GM18505 (cell line): Measurements from ENCODE around the gene MYO1D.
A peak's percentile ranks its signal among the peaks of the same experiment; 100 is the strongest.

ENCODE experiments used
- ATAC-seq: cut with Tn5 transposase; IDR thresholded peaks from one replicate; pipeline ENCODE4 v1.9.1; 2021; ENCODE audit not compliant: unreplicated experiment
- POLR2A ChIP-seq: IDR thresholded peaks from 4 replicates; pipeline ENCODE4 v1.6.1; 2011; ENCODE audit warnings: borderline replicate concordance; ENCODE audit not compliant: insufficient read depth, insufficient read length; ENCODE audit errors: extremely low read depth

The MYO1D gene

DNA sequence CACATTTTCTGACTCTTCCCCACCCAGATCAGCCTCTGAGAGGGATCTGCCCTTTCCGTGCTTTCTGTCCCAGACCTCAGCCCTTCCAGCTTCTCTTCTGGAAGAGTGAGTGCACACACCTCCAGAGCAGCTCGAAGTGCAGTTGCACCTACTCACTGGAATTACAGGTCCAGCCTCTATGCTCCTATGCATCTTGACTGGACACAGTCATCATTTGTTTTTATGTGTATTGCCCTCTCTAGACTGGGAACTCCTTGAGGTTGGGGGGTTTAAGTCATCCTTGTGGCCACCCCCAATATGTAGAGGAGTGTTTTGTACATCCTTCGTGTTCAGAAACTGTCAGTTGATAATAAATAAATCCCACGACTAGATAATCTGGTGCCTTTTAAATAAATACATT lies 308.2 kb downstream of the MYO1D start:
- no peak for ATAC-seq
- no peak for TF ChIP-seq POLR2A

- TF ChIP-seq POLR2A = no peak
- ATAC-seq = no peak
These were observed 309.4 kb downstream of the MYO1D start for GRCh38 chr17:32567511-32567910.

DNA sequence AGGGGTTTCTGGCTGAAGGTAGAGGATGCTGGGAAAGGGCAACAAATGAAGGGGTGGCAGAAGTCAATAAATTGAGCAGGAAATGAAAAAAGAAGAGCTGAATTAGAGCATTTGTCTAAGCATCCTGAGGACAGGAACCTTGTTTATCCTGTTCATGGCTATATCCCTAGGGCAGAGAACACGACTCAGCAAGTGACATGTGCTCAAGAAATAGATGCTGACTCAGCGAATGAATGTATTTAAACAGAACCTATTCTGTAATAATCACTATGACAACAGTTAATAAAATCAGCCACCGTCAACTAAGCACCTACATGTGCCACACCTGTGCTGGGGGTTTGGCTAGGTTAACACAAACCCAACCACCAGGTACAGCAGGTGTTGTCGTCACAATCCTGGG lies 309.8 kb downstream of the MYO1D start:
- no peak for TF ChIP-seq POLR2A
- ATAC-seq = no peak

DNA sequence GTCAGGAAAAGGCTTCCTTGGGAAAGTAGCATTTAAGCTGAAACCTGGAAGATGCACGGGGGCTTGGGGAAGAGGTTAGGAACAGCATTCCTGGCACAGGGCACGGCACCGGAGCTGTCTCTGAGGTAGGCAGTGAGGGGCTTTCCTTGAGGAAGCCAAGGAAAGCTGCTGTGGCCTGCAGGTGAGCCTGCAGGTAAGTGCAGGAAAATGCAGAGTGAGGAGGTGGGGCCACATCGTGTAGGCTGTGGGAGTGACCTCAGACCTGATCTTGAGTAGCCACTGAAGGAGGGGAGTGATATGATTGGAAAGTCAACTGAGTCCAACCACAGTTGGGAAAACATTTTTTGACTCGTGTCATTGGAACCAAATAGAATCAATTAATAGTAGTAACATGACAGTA lies 310.6 kb downstream of the MYO1D start:
- no peak for ATAC-seq
- TF ChIP-seq POLR2A = no peak

GRCh38 chr17:32565401-32565800 lies 311.5 kb downstream of the MYO1D start:
- TF ChIP-seq POLR2A = no peak
- no peak for ATAC-seq

DNA sequence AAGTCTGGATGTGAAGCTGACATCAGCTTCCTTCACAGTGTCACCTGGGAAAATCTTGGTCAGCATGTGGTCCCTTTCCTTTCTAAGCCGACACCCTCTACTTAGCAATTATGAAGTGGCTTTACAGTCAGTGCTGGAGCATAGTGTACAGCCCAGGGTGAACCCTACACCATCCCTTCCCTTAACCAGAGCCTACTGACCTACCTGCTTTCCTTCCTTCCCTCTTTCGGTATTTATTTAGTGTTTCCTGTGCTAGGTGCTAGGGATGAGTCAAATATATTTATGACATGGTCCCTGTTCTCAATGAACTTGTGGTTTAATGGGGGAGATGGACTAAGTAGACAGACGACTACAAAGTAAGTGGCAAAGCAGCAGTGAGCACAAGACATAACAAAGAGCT lies 312.6 kb downstream of the MYO1D start:
- no peak for TF ChIP-seq POLR2A
- ATAC-seq = no peak

DNA sequence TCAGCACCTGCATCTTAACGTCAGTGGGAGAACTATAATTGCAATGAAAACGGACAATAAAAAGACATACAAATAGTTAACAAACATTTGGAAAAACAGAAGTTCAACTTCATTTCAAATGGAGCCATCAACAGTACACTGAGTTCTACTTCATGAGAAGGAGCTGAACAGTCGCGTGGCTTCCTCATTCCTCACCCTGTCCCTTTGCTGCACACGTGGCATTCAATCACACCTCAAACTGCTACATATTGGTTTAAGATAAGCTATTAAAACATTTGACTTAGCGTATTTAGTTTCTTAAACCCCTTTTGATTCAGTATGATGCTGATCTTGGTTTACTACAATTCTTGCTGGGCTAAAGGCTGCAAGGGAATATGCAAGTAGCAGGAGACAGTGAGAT lies 313.3 kb downstream of the MYO1D start:
- TF ChIP-seq POLR2A = no peak
- no peak for ATAC-seq

- no peak for TF ChIP-seq POLR2A
- peak; percentile 70 for ATAC-seq
These were observed 317.8 kb downstream of the MYO1D start for GRCh38 chr17:32558997-32559650.

- ATAC-seq = no peak
- TF ChIP-seq POLR2A = no peak
These were observed 318.5 kb downstream of the MYO1D start for GRCh38 chr17:32558326-32558955.

DNA sequence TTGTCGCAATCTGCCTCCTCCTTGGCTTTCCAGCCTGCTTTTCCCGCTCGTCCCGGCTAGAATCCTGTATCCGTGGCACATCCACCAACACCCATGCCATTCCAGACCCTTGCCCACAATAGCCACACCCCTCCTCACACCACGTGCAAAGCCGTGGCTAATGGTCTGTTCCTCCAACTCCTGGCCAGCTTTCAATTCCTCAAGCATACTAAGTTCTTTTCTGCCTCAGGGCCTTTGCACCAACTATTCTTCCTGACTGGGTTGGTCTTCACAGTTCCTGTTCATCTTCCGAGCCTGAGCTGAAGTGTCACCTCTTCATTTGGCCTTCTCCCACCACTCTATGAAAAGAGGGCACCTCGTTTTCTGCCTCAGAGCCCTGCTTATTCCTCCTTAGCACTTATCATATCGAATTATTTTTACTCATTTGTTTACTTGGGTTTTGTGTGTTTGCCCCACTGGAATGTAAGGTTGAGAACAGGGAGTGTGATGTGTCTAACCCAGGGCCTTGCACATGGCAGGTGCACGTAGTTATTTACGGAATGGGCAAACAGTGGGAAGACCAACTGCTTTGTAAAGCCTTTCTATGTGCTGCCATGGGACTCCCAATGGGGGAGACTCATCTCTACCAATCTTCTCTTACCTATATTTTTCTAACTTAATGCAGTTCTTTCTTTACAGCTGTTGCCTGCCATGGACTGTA lies 321.2 kb downstream of the MYO1D start:
- ATAC-seq = no peak
- no peak for TF ChIP-seq POLR2A

GRCh38 chr17:32553168-32553567 lies 323.8 kb downstream of the MYO1D start:
- ATAC-seq = no peak
- no peak for TF ChIP-seq POLR2A

- no peak for TF ChIP-seq POLR2A
- ATAC-seq = no peak
These were observed 324.6 kb downstream of the MYO1D start for GRCh38 chr17:32552280-32552679.

DNA sequence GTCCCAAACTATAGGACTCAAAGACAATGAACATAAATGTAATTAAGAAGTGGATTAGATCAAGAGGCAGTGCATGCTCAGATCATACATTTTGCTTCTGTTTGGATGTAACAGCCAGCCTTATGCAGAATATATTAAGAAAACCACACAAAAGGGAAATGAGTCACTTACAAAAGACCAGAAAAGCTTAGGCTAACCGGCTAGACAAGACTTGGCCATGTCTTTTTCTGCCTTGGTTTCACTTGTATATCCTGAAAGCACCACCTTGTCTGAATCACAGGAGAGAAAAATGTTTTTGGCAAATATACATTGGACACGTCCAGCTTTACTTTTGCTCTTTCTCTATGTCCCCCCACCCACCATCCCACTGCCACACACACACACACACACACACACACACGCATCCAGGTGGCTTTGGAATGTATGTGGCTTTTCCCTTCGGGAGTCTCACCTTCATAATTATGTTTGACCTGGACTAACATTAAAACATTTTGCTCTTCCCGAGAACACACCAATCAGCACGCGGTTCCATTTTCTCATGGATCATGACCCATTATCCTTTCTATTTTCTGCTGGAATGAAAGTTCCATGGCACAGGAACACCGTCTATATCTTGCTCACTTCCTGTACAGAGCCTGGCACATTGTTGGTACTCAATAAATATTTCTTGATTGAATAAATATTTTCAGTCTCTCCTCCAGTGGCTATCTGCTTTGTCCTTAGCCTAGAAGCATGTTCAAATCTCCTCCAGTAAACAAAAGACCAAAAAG lies 325.6 kb downstream of the MYO1D start:
- peak; percentile 74 for ATAC-seq
- TF ChIP-seq POLR2A = no peak

- ATAC-seq = no peak
- TF ChIP-seq POLR2A = no peak
These were observed 327.4 kb downstream of the MYO1D start for GRCh38 chr17:32549559-32549958.

DNA sequence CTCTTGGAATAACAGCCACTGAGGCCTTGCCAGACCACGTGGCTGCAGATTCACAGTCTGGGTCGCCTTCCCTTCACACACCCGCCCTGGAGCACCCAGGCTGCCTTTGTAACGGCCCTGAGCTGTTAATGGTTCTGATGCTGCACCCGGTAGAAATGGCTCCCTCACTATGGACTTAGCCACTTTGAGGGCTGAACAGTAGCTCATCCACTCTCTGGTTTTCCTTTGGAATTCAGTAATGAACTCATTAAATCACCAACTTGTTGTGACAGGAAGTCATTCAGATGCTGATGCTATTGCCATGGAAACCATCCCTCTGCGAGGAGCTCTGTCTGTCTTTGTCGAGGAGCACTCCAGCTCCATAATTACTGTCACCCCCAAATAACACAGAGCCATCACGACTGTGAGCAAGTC lies 330.9 kb downstream of the MYO1D start:
- ATAC-seq = no peak
- TF ChIP-seq POLR2A = no peak
